HEK293T (cell line): Measurements from ENCODE around the gene DPH2.

Experiments
- BHLHE40 ChIP-seq: fragments of 450-650 bp; IDR thresholded peaks from 2 replicates; pipeline ENCODE4 v1.6.1; 2016; ENCODE audit warnings: mild to moderate bottlenecking, moderate library complexity, borderline replicate concordance
- CTBP1 ChIP-seq: fragments of 450-650 bp; IDR thresholded peaks from 2 replicates; pipeline ENCODE4 v1.6.1; 2016; ENCODE audit warnings: borderline replicate concordance
- FOXM1 ChIP-seq: fragments of 450-650 bp; IDR thresholded peaks from 2 replicates; pipeline ENCODE4 v1.6.1; 2017; ENCODE audit warnings: mild to moderate bottlenecking, borderline replicate concordance
- HDGF ChIP-seq: fragments of 450-650 bp; IDR thresholded peaks from 2 replicates; pipeline ENCODE4 v1.6.1; 2017; ENCODE audit warnings: antibody characterized with exemption, borderline replicate concordance
- TARDBP ChIP-seq: fragments of 450-650 bp; IDR thresholded peaks from 2 replicates; pipeline ENCODE4 v1.6.1; 2016

GRCh38 chr1:44016041-44016889, 46.5 kb downstream of the DPH2 start:
- TF ChIP-seq TARDBP (no peak), HDGF (no peak), BHLHE40 (no peak), FOXM1 (no peak), CTBP1 (no peak)
